Left ventricle myocardium inferior (tissue), 1 donor: ENCODE data around the gene RBFOX2. TPM values are rescaled to one million over a fixed set of nuclear protein-coding genes. Genes with fewer than 3 reads are reported as not detected.

Source experiments
- DNase-seq: peaks from one replicate; pipeline ENCODE4 v3.0.0-alpha.2; 2020
- H3K27ac ChIP-seq: fragments of 200-600 bp; replicated peaks from 2 replicates; pipeline ENCODE4 v1.8.0; 2021
- H3K27me3 ChIP-seq: fragments of 200-600 bp; 2 replicates; pipeline ENCODE4 v1.8.0; 2021; ENCODE audit warnings: low read depth
- H3K36me3 ChIP-seq: fragments of 200-600 bp; 2 replicates; pipeline ENCODE4 v1.8.0; 2021
- H3K4me1 ChIP-seq: fragments of 200-600 bp; 2 replicates; pipeline ENCODE4 v1.8.0; 2021
- H3K4me3 ChIP-seq: fragments of 200-600 bp; 2 replicates; pipeline ENCODE4 v1.8.0; 2021; ENCODE audit warnings: mild to moderate bottlenecking, moderate library complexity
- H3K9me3 ChIP-seq: fragments of 200-600 bp; replicated peaks from 2 replicates; pipeline ENCODE4 v1.8.0; 2021
- CTCF ChIP-seq: fragments of 200-600 bp; IDR thresholded peaks from 2 replicates; pipeline ENCODE4 v1.8.0; 2021; ENCODE audit warnings: antibody characterized with exemption, mild to moderate bottlenecking, borderline replicate concordance
- intact Hi-C: fragments of 100-400 bp; cut with micrococcal nuclease; formaldehyde crosslinking; loops from one replicate; pipeline ENCODE4 v1.11.0; 2022
- total RNA-seq: library from RNA; stranded (reverse); fragmentation: NEBNext Ultra II Directional; extraction: Animal tissue kit (Norgen Biotek cat#: 25700); gene quantifications from one replicate; pipeline ENCODE4 v1.2.1, GENCODE V29; 2021
- donor health status: DM: no; HTN: yes; CAD: no; lungs with severe emphysema.

The RBFOX2 gene
- total RNA-seq, 1 donor from 2014 or later = 75.4 TPM

- peaks cover 13% of the 10 kb centered on the region for H3K36me3 ChIP-seq
- H3K27ac ChIP-seq = peak overlapping the region; percentile 27
- peaks cover 61% of the 10 kb centered on the region for H3K4me1 ChIP-seq
- no peak overlapping the region for H3K4me3 ChIP-seq
- no peaks in the 10 kb centered on the region for H3K27me3 ChIP-seq
- no peak for DNase-seq
- H3K9me3 ChIP-seq = no peaks in the 10 kb centered on the region
- intact Hi-C loops = no loop called here
- TF ChIP-seq CTCF = no peak
Measured at GRCh38 chr22:35785181-35785923, 243.3 kb downstream of the RBFOX2 start.

GRCh38 chr22:35784633-35785032 lies 244.0 kb downstream of the RBFOX2 start:
- Histone ChIP-seq H3K27ac (no peak overlapping the region), H3K9me3 (no peaks in the 10 kb centered on the region), H3K4me1 (peaks cover 61% of the 10 kb centered on the region), H3K36me3 (peaks cover 13% of the 10 kb centered on the region), H3K4me3 (no peak overlapping the region), H3K27me3 (no peaks in the 10 kb centered on the region)
- TF ChIP-seq CTCF = no peak
- DNase-seq = no peak
- intact Hi-C loops = no loop called here

GRCh38 chr22:35783943-35784614 lies 244.5 kb downstream of the RBFOX2 start:
- peaks cover 13% of the 10 kb centered on the region for H3K36me3 ChIP-seq
- intact Hi-C loops = no loop called here
- H3K9me3 ChIP-seq = no peaks in the 10 kb centered on the region
- no peak overlapping the region for H3K27ac ChIP-seq
- no peak for TF ChIP-seq CTCF
- peaks cover 61% of the 10 kb centered on the region for H3K4me1 ChIP-seq
- no peaks in the 10 kb centered on the region for H3K27me3 ChIP-seq
- no peak for DNase-seq
- no peak overlapping the region for H3K4me3 ChIP-seq

GRCh38 chr22:35782504-35782903 lies 246.1 kb downstream of the RBFOX2 start:
- Histone ChIP-seq H3K4me3 (no peak overlapping the region), H3K36me3 (peaks cover 13% of the 10 kb centered on the region), H3K27ac (peak overlapping the region; percentile 41), H3K9me3 (no peaks in the 10 kb centered on the region), H3K27me3 (no peaks in the 10 kb centered on the region), H3K4me1 (peaks cover 74% of the 10 kb centered on the region)
- intact Hi-C loops = no loop called here
- no peak for DNase-seq
- no peak for TF ChIP-seq CTCF

- Histone ChIP-seq H3K9me3 (no peaks in the 10 kb centered on the region), H3K27me3 (no peaks in the 10 kb centered on the region), H3K4me1 (peaks cover 73% of the 10 kb centered on the region), H3K36me3 (peaks cover 13% of the 10 kb centered on the region), H3K4me3 (no peak overlapping the region), H3K27ac (peak overlapping the region; percentile 41)
- intact Hi-C loops = no loop called here
- no peak for DNase-seq
- no peak for TF ChIP-seq CTCF
Measured at GRCh38 chr22:35781898-35782297, 246.7 kb downstream of the RBFOX2 start.
